ENCODE data around the gene GRAMD4.

The GRAMD4 gene

DNA sequence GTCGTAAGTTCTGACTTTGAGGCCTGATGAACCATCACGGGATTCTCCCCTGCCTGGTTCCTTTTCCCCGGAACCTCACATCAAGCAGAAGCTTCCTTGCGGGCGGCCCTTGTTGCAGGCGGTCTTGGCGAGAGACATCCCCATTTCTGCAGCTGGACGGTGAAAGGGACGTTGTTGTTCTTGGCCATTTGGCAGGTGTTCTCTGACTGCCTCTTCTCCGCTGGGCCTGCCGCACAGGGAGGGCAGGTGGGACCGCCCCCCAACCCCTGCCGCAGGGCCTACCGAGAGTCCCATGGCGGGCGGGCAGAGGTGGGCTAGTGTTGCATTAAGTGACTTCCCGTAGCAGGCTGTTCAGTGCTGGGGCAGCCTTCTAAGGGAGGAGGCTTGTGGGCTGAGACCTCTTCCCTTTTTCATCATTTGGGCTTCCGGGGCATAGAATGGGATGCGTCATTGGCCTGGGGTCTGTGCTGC, 26.9 kb upstream of the GRAMD4 start:
- H3K4me3 ChIP-seq (replicated peaks; ENCODE audit: low read depth, low read length): no peak overlapping the region
- DNase-seq (ENCODE audit: low read depth): no peak
- TF ChIP-seq CTCF (IDR thresholded peaks at IDR 0.05; ENCODE audit: low read length, missing control alignments): no peak

DNA sequence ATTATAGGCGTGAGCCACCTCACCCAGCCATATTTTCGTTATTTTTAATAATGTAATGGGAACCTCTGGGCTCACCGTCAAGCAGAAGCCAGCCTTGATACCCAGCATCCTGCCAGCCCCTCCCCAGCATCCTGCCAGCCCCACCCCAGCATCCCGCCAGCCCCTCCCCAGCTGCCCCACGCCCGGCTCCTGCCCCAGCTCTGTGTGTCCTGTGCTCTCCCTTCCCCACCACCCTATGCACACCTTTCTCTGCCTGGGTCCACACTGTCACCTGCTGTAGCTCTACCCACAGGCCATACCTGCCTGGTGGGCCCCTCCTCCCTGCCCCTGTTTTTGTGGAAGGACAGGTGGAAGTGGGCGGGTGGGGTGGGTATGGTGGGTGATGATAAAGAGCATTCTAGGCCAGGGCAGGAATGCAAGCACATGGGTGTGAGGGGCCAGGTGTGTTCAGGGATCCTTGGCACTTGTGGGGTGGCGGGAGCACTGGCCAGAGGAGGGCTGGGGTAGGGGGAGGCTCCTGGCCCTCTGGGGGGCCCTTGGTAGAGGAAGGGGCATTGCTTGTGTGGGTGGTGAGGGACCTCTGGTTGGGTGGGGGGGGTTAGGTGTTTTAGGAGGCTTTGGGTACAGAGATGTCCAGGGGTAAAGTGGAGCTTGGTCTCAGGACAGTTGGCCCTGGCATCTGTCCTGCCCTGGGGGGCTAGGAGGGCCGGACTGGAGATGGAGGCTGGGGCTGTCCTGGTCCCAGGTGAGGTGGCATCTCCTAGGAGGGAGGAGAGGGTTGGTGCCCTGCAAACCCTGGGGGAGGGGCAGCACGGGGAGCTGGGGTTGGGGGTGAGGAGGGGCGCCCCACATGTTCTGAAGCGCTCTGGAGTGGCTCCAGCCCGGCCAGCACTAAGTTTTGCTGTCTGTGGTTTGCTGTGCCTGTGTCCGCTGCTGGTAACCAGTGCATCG, 25.9 kb upstream of the GRAMD4 start:
- TF ChIP-seq CTCF (IDR thresholded peaks at IDR 0.05; ENCODE audit: low read length, missing control alignments): no peak
- no peak for DNase-seq (ENCODE audit: low read depth)
- H3K4me3 ChIP-seq (replicated peaks; ENCODE audit: low read depth, low read length): no peak overlapping the region

DNA sequence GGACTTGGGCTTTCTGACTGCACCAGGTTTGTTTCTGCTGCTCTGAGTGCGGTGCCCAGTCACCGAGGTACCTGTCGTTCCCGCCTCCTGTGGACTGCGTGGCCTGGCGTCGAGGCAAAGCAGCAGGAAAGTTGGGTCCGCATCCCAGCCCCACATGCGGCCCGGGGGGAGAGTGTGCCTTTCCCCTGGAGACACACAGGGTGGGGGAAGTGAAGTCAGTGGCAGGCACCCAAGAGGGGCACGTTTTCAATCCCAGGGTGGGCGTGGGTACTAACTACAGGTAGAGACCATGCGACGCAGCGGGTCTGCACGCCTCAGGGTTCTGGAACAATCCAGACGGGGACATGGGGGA, 25.3 kb upstream of the GRAMD4 start:
- no peak for TF ChIP-seq CTCF (IDR thresholded peaks at IDR 0.05; ENCODE audit: low read length, missing control alignments)

DNA sequence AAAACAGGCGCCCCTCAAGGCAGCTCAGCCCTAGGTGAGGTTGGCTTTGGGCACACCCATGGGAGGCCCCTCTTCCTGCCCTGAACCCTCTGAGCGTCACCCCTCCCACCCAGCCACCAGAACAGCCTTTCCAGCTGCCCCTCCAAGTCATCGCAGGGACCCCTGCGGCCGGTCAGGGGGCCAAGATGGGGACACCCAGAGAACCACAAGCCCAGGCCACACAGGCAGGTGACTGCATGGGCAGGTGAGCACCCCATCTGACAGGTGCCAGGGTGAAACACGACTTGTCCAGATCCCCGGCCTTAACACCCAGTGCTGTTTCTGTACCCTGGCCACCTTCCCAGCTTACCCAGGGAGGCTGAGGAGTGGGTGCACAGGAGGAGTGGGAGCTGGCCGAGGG, 24.6 kb upstream of the GRAMD4 start:
- no peak for TF ChIP-seq CTCF (IDR thresholded peaks at IDR 0.05; ENCODE audit: low read length, missing control alignments)
- no peak for DNase-seq (ENCODE audit: low read depth)
- H3K4me3 ChIP-seq (replicated peaks; ENCODE audit: low read depth, low read length): no peak overlapping the region

More for the DNA sequence above, 25.3 kb upstream of the GRAMD4 start:
- H3K4me3 ChIP-seq (replicated peaks; ENCODE audit: low read depth, low read length): no peak overlapping the region
- no peak for DNase-seq (ENCODE audit: low read depth)

GRCh38 chr22:46596032-46596441, 24.1 kb upstream of the GRAMD4 start:
- H3K4me3 ChIP-seq (replicated peaks; ENCODE audit: low read depth, low read length): no peak overlapping the region
- no peak for DNase-seq (ENCODE audit: low read depth)
- TF ChIP-seq CTCF (IDR thresholded peaks at IDR 0.05; ENCODE audit: low read length, missing control alignments): no peak

GRCh38 chr22:46596819-46597218, 23.4 kb upstream of the GRAMD4 start:
- no peak for DNase-seq (ENCODE audit: low read depth)
- no peak overlapping the region for H3K4me3 ChIP-seq (replicated peaks; ENCODE audit: low read depth, low read length)
- TF ChIP-seq CTCF (IDR thresholded peaks at IDR 0.05; ENCODE audit: low read length, missing control alignments): no peak

DNA sequence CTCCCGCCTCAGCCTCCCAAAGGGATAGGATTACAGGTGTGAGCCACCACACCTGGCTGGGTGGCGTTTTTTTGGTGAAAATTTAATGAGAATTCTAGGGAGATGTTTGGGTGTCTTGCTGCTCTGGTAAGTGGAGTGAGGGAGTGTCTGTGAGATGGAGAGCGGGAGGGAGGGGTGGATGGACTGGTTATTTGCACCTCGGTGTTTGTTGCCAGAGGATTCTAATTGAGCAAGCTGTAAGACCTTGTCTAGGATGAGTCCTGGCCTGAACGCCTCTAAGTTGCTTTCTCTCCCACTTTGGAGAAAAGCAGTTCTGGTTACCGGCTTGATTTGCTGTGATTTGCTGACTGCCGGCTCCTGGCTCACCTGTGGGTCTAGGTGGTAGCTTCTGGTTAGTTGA, 22.0 kb upstream of the GRAMD4 start:
- TF ChIP-seq CTCF (IDR thresholded peaks at IDR 0.05; ENCODE audit: low read length, missing control alignments): no peak
- DNase-seq (ENCODE audit: low read depth): no peak
- no peak overlapping the region for H3K4me3 ChIP-seq (replicated peaks; ENCODE audit: low read depth, low read length)
